ENCODE data around the gene GOLGA8N.

Gene GOLGA8N

GRCh38 chr15:32652178-32652577, 58.9 kb downstream of the GOLGA8N start:
- no peak for DNase-seq

- DNase-seq, result no peak
Measured at GRCh38 chr15:32656091-32656490, 62.8 kb downstream of the GOLGA8N start.

GRCh38 chr15:32656496-32656895, 63.2 kb downstream of the GOLGA8N start:
- DNase-seq, result no peak

Measured in CD4-positive, alpha-beta T cell treated with Interferon gamma for 1 hour (primary cell).